K562 (cell line): ENCODE measurements around the gene STRA8. TPM values are rescaled to one million over a fixed set of nuclear protein-coding genes. Genes with fewer than 3 reads are reported as not detected.
A peak's percentile ranks its signal among the peaks of the same experiment; 100 is the strongest.

ENCODE experiments used
- ATAC-seq: fragments of 200-7000 bp; cut with Tn5 transposase; 3 replicates; pipeline ENCODE4 v1.9.1; 2020; ENCODE audit warnings: moderate library complexity
- BruUV-seq: library from RNA; stranded (reverse); fragments of 400-500 nt; replicated peaks from 2 replicates; lab custom pipeline; 2021; lab: Mats Ljungman, UMichigan
- CTCF ChIA-PET: fragments of 300-600 bp; formaldehyde crosslinking; extraction: SDS; loops from one replicate; lab custom pipeline; 2021; ENCODE audit warnings: low intra/inter-chr PET ratio; lab: Yijun Ruan, JAX
- POLR2A ChIA-PET: fragments of 300-600, 350-650 bp; sonication (Branson Sonifier 250); formaldehyde crosslinking; extraction: SDS; loops from one replicate; lab custom pipeline; 2021; ENCODE audit warnings: antibody characterized with exemption, inconsistent platforms; lab: Yijun Ruan, JAX
- DNase-seq, 4 experiments: peaks; one replicate each; pipeline versions ENCODE4 v3.0.0 to v3.0.0-alpha.2; 2011 to 2018; ENCODE audit warnings: low spot score in 3 of 4, mixed read lengths in 3 of 4; ENCODE audit errors: extremely low read depth in 1 of 4
- FAIRE-seq: peaks from 2 replicates; lab custom pipeline; 2011; peaks lifted over from hg19 to GRCh38; lab: Jason Lieb, UNC
- H2AFZ ChIP-seq: 2 replicates; pipeline ENCODE4 v1.6.0; 2011; ENCODE audit warnings: low read depth, low read length, control low read depth, inconsistent platforms
- H3K27ac ChIP-seq: fragments of 200-600 bp; 3 replicates; pipeline ENCODE4 v1.8.0; 2011; ENCODE audit warnings: low read depth, mild to moderate bottlenecking, control low read depth, inconsistent platforms, low read length, moderate library complexity, mixed read lengths; ENCODE audit errors: extremely low read depth
- H3K27me3 ChIP-seq, 2 experiments: fragments of 300-600 bp in 1 of 2; 2 replicates in 1 of 2; 3 replicates in 1 of 2; pipeline versions ENCODE4 v1.6.0 to v1.8.0; 2011; ENCODE audit warnings: inconsistent platforms in 2 of 2, low read length in 2 of 2, mild to moderate bottlenecking in 1 of 2, mixed read lengths in 1 of 2, moderate library complexity in 1 of 2; ENCODE audit not compliant: control insufficient read depth in 2 of 2, insufficient read depth in 2 of 2
- H3K36me3 ChIP-seq: fragments of 300-600 bp; 3 replicates; pipeline ENCODE4 v1.8.0; 2011; ENCODE audit warnings: mild to moderate bottlenecking, low read length, inconsistent platforms; ENCODE audit not compliant: control insufficient read depth, insufficient read depth
- H3K4me1 ChIP-seq, 2 experiments: fragments of 200-600 bp in 1 of 2; replicated peaks in 1 of 2; 2 replicates in 1 of 2; 3 replicates in 1 of 2; pipeline versions ENCODE4 v1.5.1 to v1.8.0; 2011; ENCODE audit warnings: inconsistent platforms in 2 of 2, low read length in 2 of 2, mild to moderate bottlenecking in 1 of 2, mixed read lengths in 1 of 2, moderate library complexity in 1 of 2; ENCODE audit not compliant: control insufficient read depth in 2 of 2, insufficient read depth in 2 of 2
- H3K4me2 ChIP-seq: 2 replicates; pipeline ENCODE4 v1.6.1; 2011; ENCODE audit warnings: low read length, control low read depth, inconsistent platforms, mixed read lengths; ENCODE audit not compliant: insufficient read depth
- H3K4me3 ChIP-seq: fragments of 200-600 bp; sonication (generic), shearing (Covaris generic); 2 replicates; pipeline ENCODE4 v1.5.1; 2016; ENCODE audit warnings: control low read depth, inconsistent platforms
- H3K79me2 ChIP-seq: fragments of 200-600 bp; 3 replicates; pipeline ENCODE4 v1.8.0; 2011; ENCODE audit warnings: low read length, inconsistent platforms; ENCODE audit not compliant: control insufficient read depth, insufficient read depth
- H3K9ac ChIP-seq, 2 experiments: 2 replicates each; pipeline versions ENCODE4 v1.6.0 to v1.6.1; 2011; ENCODE audit warnings: low read depth in 2 of 2, low read length in 2 of 2, control low read depth in 1 of 2, inconsistent platforms in 1 of 2, mild to moderate bottlenecking in 1 of 2, mixed read lengths in 1 of 2; ENCODE audit not compliant: insufficient read depth in 1 of 2
- H3K9me1 ChIP-seq: one replicate; pipeline ENCODE4 v1.6.0; 2011; ENCODE audit warnings: inconsistent platforms, mild to moderate bottlenecking, low read length, moderate library complexity; ENCODE audit not compliant: control insufficient read depth, insufficient read depth
- H3K9me3 ChIP-seq: replicated peaks from 2 replicates; pipeline ENCODE4 v1.5.1; 2011; ENCODE audit warnings: low read depth, low read length, inconsistent platforms; ENCODE audit not compliant: control insufficient read depth, insufficient read depth
- H4K20me1 ChIP-seq: replicated peaks from 2 replicates; pipeline ENCODE4 v1.6.1; 2011; ENCODE audit warnings: low read length, inconsistent platforms, mixed read lengths; ENCODE audit not compliant: control insufficient read depth, insufficient read depth
- CBFB ChIP-seq: sonication (generic); formaldehyde crosslinking; IDR thresholded peaks from 2 replicates; pipeline ENCODE4 v1.4.0; 2020; ENCODE audit warnings: mild to moderate bottlenecking, missing genetic modification reagents
- EHMT2 ChIP-seq: fragments of 450-650 bp; IDR thresholded peaks from 2 replicates; pipeline ENCODE4 v1.6.1; 2018; ENCODE audit warnings: antibody characterized with exemption
- MCM2 ChIP-seq: fragments of 450-650 bp; IDR thresholded peaks from 2 replicates; pipeline ENCODE4 v1.6.1; 2017; ENCODE audit warnings: low read depth, mild to moderate bottlenecking
- ZNF316 ChIP-seq: fragments of 450-650 bp; IDR thresholded peaks from 2 replicates; pipeline ENCODE4 v1.6.1; 2016
- WGBS: fragments of 100-300 bp; shearing (Covaris generic); methylation state at CpG from one replicate; pipeline ENCODE4 v1.1.6; 2016; ENCODE audit warnings: low coverage, mixed read lengths; ENCODE audit not compliant: insufficient coverage; ENCODE audit errors: missing lambda C conversion rate; 5-methylcytosine and 5-hydroxymethylcytosine counted together
- in situ Hi-C: fragments of 300-500 bp; cut with MboI; formaldehyde crosslinking; loops from 4 replicates; pipeline ENCODE4 v1.15.0; 2018; ENCODE audit warnings: inconsistent platforms, mixed read lengths
- intact Hi-C: fragments of 100-400 bp; cut with micrococcal nuclease; formaldehyde crosslinking; loops from 2 replicates; pipeline ENCODE4 v1.14.2; 2022
- polyA plus RNA-seq, 8 experiments: library from polyadenylated mRNA; depleted of rRNA in 4 of 8; stranded (reverse) in 5 of 8; unstranded in 3 of 8; fragments of >200 nt; fragmentation: Nextera tagmentation in 2 of 8; fragmentation: Illumina TruSeq in 1 of 8; extraction: Ambion mirVana in 2 of 8; extraction: Trizol in 1 of 8; gene quantifications; 2 replicates each; pipeline versions ENCODE4 v1.2.1 to v1.2.3, GENCODE V29; 2011 to 2014; ENCODE audit warnings: inconsistent platforms in 1 of 8, missing spikeins in 1 of 8
- total RNA-seq, 7 experiments: library from RNA; depleted of rRNA in 6 of 7; stranded (reverse); fragments of >200 nt in 6 of 7; fragmentation: Illumina TruSeq in 2 of 7; extraction: Trizol in 2 of 7; gene quantifications; 2 replicates each; pipeline versions ENCODE4 v1.2.1 to v1.2.3, GENCODE V29; 2011 to 2021; ENCODE audit warnings: low replicate concordance in 1 of 7

STRA8 gene
- total and polyA plus RNA-seq, 9 of the 15 experiments (the other 6 are each of a cell fraction or from before 2014, with no cell fraction given), result not detected

DNA sequence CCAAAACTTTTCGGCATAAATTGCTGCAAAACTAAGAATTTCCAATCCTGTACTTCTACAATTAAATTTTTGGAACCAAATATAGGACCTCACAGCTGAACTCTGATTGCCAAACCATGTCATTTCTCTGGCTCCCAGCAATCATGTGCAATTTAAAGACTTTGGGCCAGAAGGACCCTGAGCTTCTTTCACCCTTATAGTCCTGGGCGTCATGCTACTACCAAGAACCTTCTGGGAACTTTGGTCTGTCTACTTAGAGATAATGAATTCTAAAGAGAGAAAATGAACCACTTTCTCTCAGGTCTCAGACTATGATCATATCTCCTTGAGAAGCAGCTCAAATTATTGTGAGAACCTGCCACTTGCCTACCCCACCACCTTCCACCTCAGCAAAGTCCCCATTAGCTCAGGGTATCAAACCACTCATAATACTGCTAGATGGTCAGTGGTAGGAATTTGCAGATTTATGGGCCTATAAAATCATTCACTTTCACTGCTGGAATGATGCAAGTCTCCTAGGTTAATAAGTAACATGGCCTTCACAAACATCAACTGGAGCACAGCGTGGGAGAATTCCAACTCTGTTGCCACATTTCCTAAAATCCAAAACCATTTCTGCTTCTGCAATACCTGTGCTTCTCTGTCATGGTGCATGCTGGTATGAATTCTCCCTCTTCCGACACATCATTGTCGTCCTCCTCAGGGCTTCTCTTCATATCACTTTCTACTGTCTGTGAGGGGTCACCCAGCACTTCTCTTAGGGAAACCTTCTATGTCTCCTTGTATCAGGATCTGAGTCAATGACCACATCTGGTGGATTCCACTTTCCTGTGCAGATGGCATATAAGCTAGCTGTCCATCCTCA, 15.8 kb upstream of the STRA8 start:
- WGBS, result 11% methylated on average over 5 of the region's 5 CpGs
- H3K36me3 ChIP-seq, result no peaks in the 10 kb centered on the region
- H3K27me3 ChIP-seq, result peaks cover 9 to 11% of the 10 kb centered on the region in 2 experiments; a peak in 2 of 5 replicates
- no peak overlapping the region for H2AFZ ChIP-seq
- H3K4me3 ChIP-seq, result no peak overlapping the region
- no peak for DNase-seq
- in situ Hi-C loops (no loop called here), intact Hi-C loops (no loop called here)
- no peak for FAIRE-seq
- no TSS peak for BruUV-seq
- no peak overlapping the region for H3K4me2 ChIP-seq
- H3K27ac ChIP-seq, result no peak overlapping the region
- H4K20me1 ChIP-seq, result no peaks in the 10 kb centered on the region
- no peaks in the 10 kb centered on the region for H3K4me1 ChIP-seq
- no peak overlapping the region for H3K9ac ChIP-seq
- ChIA-PET CTCF (no interaction called here), POLR2A (interaction anchor here (1.7 kb wide), 1 partner anchor 9 kb away, joined by 3 read pairs; no protein-coding TSS in a partner anchor)
- H3K9me1 ChIP-seq, result no peaks in the 10 kb centered on the region
- ATAC-seq, result peak; percentile 17; the same call in 2 of the 3 replicates
- TF ChIP-seq CBFB (CRISPR knock-in tag) (0 out of 2 replicates have a peak, but pooled peaks have one; percentile 52), EHMT2 (no peak)
- no peaks in the 10 kb centered on the region for H3K9me3 ChIP-seq
- no peaks in the 10 kb centered on the region for H3K79me2 ChIP-seq

DNA sequence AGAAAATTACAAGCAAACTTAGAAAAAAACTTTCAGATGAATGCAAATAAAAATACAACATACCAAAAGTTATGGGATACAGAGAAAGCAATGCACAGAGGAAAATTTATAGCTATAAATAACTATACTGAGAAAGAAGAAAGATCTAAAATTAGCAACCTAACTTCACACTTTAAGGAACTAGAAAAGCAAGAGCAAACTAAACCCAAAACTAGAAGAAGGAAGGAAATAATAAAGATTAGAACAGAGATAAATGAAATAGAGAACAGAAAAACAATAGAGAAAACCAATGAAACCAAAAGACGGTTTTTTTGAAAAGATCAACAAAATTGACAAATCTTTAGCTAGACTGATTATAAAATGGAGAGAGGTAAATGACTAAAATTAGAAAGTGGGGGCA, 9.6 kb upstream of the STRA8 start:
- Histone ChIP-seq H3K4me1 (no peaks in the 10 kb centered on the region), H3K27me3 (peaks cover 0 to 3% of the 10 kb centered on the region in 2 experiments; a peak in 1 of 5 replicates), H3K36me3 (no peaks in the 10 kb centered on the region), H3K27ac (no peak overlapping the region), H3K9me1 (no peaks in the 10 kb centered on the region), H3K4me2 (no peak overlapping the region), H3K79me2 (no peaks in the 10 kb centered on the region), H2AFZ (no peak overlapping the region), H3K4me3 (no peak overlapping the region), H3K9me3 (no peaks in the 10 kb centered on the region), H4K20me1 (no peaks in the 10 kb centered on the region), H3K9ac (no peak overlapping the region)
- intact Hi-C loops (no loop called here), in situ Hi-C loops (no loop called here)
- ChIA-PET POLR2A (interaction anchor here (0.6 to 1.0 kb wide), 2 partner anchors 10 to 13 kb away, joined by 3 to 4 read pairs; no protein-coding TSS in a partner anchor), CTCF (no interaction called here)
- DNase-seq (no peak), ATAC-seq (no peak), FAIRE-seq (no peak)
- 0% methylated on average over 1 of the region's 1 CpG for WGBS
- peak; percentile 7; the same call in 1 of the 2 replicates for TF ChIP-seq ZNF316
- no peak for TF ChIP-seq MCM2
- no TSS peak for BruUV-seq
